Pons (tissue), 1 donor: ENCODE measurements around the gene SMAD4.

Experiments
- DNase-seq: peaks from one replicate; pipeline ENCODE4 v3.0.0-alpha.2; 2016; ENCODE audit warnings: low spot score

The SMAD4 gene

GRCh38 chr18:51021226-51021965, 8.6 kb upstream of the SMAD4 start:
- DNase-seq = no peak

DNA sequence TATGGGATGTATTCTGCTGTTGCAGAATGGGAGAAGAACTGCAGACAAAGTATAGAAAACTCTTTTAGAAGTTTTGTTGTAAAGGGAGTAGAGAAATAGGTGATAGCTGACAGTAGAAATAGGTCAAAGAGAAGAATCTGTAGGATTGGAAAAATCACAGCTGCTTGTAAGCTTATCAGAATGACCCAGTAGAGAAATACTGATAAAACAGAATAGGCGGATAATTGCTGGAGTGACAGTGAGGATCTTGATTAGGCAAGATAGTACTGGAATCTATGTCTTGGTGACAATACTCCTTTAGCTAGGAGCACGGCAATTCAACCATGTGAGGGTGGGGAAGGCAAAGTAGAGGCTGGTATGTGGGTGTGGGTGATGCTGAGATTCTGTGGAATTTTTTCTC, 4.5 kb upstream of the SMAD4 start:
- no peak for DNase-seq

DNA sequence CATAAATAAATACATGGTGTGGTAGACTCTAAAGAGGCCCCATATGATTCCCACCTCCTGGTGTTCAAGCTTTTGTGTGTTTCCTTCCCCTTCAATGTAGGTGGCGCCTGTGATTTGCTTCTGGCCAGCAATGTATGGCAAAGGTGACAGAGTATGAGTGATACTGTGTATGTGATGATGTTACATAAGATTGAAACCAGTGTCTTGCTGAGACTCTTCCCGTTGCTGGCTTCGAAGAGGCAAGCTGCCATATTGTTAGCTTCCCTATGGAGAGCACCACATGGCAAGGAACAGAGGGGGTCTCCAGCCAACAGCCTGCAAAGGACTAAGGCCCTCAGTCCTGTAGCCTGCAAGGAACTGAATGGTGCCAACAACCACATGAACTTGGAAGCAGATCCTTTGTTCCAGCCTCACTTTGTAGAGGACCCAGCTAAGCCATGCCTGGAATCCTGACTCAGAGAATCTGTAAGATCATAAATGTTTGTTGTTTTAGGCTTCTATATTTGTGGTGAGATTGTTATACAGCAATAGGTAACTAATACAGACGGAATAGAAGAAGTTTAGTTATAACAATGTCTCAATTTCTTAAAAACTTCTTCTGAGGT, 1.7 kb upstream of the SMAD4 start:
- DNase-seq = no peak

DNA sequence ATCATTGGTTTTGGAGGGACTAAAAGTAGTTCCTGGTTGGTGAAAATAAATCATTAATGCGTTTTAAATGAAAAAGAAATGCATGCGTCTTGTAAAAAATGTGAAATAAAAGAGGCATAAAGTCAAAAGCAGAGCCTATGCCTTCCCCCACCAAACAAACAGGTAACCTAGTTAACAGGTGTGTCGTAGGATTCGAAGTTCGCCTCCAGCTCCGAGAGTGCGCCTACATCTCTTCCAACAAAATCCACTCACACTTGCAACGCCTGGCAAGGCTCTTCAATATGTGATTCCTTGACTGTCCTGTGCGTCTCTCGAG, 677 bp upstream of the SMAD4 start:
- DNase-seq = no peak

DNA sequence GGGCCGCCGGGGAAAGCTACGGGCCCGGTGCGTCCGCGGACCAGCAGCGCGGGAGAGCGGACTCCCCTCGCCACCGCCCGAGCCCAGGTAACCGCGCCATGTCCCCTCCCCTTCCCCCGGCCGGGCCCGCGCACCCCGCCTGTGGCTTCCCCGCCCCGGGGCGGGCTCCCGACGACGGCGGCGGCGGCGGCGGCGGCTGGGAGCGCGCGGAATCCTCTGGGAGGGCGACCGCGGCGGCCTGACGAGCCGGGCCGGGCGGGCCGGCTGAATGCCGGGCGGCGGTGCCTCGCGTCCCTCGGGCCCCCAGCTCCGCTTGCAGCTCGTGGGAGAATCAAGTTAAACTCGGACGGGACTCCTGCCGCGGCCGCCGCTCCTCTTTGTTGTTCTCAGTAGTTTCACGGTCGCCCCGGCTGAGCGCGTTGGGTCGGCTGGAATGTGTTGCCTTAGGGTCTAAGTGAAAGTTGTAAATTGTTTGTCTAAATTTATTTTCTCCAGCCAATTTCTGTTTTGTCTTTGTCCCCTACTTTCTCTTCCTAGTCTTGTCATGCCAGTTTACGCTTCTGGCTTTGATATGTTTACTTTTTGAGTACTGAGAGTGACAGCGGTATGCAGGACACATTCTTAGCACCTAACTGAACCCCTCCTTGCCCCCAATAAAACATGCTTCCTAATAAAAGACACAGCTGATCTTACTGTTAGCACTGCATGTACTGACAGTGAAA, 685 bp downstream of the SMAD4 start:
- DNase-seq = peak; percentile 50

DNA sequence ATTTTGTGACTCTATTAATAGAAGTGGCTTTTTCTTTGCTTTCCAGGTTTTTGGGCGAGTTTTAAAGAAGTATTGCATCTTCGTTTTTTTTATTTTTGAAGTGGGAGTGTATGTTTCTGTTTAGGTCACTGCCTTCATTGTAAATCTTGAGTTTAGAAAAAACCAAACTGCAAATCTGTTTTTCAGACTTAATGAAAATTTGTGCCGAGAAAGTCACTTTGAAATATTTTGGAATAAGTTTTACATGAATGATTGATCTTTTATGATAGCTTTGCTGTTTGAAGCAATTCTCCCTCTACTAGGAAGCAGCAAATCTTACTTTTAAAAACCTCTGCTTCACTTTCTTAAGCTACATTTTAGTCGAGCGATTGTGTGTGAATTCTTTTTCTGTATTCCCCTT, 2.2 kb downstream of the SMAD4 start:
- no peak for DNase-seq

GRCh38 chr18:51037230-51037629, 7.2 kb downstream of the SMAD4 start:
- no peak for DNase-seq

DNA sequence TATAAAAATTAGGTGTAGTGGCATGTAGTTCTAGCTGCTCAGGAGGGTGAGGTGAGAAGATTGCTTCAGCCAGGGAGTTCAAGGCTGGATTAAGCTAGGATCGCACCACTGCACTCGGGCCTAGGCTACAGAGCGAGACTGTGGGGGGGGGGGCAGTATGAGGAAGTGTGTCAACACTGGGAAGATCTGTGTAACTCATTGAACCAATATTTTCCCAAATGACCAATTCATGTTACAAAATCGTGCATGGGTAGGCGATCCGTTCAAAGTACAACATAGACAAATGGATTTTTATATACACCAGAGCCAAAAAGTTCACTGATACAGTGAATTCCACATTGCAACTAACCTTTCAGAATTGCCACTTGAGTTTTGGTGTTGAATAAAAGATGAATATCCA, 8.1 kb downstream of the SMAD4 start:
- DNase-seq = no peak

GRCh38 chr18:51039138-51040112, 9.4 kb downstream of the SMAD4 start:
- DNase-seq = no peak

DNA sequence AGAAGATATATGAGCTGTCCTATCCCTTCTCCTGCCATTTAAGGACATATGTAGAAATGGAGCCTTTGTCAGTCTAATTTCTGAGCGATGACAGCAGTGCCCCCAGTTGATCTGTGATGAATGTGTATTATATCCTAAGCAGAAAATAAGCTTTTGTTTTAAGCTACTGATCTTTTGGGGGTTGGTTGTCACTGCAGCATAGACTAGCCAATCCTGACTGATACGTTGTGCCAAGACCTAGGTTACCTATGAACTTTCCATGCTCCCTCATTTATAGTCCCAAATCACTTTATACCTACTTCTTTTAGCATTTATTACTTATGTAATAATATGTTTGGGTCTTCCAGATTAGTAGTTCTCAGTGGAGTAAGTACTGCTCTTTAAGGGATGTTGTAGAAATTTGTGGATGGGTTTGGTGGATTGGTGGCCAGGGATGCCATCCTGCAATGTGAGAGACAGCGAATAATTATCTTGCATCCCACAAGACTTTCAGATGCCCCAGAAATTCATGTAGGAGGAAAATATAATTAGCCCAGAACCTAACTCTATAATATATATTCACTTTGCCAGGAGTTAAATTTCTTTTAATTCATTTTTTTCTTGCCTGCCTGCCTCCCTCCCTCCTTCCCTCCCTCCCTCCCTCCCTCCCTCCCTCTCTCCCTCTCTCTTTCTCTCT, 11.8 kb downstream of the SMAD4 start:
- no peak for DNase-seq

DNA sequence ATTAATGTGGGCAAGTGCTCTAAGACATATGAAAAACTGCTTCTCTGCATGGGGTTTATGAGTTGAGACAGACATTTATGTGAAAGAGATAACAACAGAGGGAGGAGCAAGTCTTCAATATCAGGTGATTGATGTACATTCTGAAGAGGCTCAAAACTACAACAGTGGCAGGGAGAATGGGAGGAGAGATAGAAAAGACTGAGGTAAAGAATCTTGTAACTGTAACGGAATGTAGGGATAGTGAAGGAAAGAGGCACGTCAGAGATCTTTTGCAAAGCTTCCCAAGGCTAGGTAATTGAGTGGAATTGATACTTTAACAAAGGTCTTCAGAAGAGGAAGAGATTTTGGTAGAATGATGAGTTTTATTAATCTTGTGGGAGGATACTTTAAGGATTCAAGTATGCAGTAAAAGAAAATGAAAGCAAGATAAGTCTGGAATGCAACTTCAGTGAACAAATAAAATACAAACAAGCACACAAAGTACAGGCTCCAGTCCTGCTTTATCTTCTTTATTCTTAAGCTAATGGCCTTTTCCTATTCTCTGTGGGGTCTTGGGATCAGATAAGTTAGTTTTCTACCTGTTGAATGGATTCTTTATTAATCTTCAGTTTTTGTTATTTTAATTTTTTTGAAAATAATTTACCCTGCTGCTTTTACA, 15.0 kb downstream of the SMAD4 start:
- DNase-seq = no peak

GRCh38 chr18:51048190-51048589, 18.2 kb downstream of the SMAD4 start:
- DNase-seq = no peak

DNA sequence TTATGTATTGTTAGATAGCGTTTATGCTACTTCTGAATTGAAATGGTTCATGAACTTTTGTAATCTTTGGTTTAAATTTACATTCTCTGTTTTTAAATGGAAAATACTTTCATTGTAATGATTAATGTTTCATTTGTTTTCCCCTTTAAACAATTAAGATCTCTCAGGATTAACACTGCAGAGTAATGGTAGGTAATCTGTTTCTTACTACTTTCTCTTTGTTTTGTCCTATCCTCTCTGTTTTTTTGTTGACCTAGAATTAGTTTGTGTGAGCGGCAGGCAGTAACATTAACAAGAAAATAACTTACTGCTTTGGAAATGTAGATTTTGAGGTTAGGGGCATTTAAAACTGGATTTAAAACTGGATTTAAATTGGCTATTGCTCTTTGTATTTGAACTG, 19.1 kb downstream of the SMAD4 start:
- DNase-seq = no peak

DNA sequence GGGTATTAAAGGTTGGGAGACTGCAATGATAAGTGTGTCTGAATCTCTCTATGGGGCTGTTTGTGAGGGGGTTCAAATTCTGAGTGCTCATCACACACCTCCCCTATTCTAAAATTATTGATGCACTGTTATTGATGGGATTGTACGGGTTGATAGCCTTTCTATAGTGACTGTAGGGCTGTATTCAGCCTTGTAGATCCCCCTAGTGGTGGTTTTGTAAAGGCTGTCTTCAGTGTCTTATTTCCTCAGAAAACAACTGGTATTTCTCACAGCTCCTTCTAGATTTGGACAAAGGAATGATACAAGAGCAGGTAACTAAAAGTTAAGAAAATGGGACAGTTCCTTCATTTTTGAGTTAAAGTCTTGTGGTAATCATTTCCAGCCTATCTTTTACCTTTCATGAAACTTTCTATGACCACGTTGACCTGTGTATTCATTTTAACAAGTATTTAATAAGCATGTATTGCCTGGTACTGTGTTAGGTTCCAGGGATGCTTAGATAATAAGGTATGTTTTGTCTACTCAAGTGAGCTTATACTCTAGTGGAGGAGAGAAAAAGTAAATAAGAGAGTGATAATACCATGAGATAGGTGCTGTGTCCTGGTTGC, 21.2 kb downstream of the SMAD4 start:
- peak; percentile 59 for DNase-seq

- no peak for DNase-seq
These were observed 23.8 kb downstream of the SMAD4 start for GRCh38 chr18:51053814-51054213.

DNA sequence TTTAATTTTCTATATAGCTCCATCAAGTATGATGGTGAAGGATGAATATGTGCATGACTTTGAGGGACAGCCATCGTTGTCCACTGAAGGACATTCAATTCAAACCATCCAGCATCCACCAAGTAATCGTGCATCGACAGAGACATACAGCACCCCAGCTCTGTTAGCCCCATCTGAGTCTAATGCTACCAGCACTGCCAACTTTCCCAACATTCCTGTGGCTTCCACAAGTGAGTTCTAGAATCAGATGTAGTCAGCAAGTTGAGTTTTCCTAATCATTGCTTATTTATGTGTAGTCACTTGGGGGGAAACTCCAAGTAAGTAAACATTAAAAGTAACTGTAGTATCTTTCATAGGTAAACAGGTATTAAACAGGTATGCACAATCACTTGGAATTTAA, 24.8 kb downstream of the SMAD4 start:
- no peak for DNase-seq

- no peak for DNase-seq
These were observed 30.0 kb downstream of the SMAD4 start for GRCh38 chr18:51059969-51060368.

GRCh38 chr18:51064256-51064655, 34.2 kb downstream of the SMAD4 start:
- no peak for DNase-seq

GRCh38 chr18:51066273-51066672, 36.3 kb downstream of the SMAD4 start:
- DNase-seq = no peak

- DNase-seq = no peak
These were observed 38.1 kb downstream of the SMAD4 start for GRCh38 chr18:51068105-51068504.

- no peak for DNase-seq
These were observed 39.9 kb downstream of the SMAD4 start for GRCh38 chr18:51069885-51070284.
